Measurements from ENCODE around the gene NAV3.

GRCh38 chr12:78035901-78036606, 205.4 kb downstream of the NAV3 start:
- TF ChIP-seq CTCF (IDR thresholded peaks at IDR 0.05) (no peak), EZH2 (IDR thresholded peaks at IDR 0.05) (no peak)

Measured in neural progenitor cell (in vitro differentiated cells).